Epithelial cell of umbilical artery (primary cell): ENCODE data around the gene B3GAT2. TPM values are rescaled to one million over a fixed set of nuclear protein-coding genes. Genes with fewer than 3 reads are reported as not detected.

Source experiments
- total RNA-seq: library from RNA; depleted of rRNA; stranded (reverse); fragments of >200 nt; gene quantifications from 2 replicates; pipeline ENCODE4 v1.2.3, GENCODE V29; 2014

Gene B3GAT2, protein sequence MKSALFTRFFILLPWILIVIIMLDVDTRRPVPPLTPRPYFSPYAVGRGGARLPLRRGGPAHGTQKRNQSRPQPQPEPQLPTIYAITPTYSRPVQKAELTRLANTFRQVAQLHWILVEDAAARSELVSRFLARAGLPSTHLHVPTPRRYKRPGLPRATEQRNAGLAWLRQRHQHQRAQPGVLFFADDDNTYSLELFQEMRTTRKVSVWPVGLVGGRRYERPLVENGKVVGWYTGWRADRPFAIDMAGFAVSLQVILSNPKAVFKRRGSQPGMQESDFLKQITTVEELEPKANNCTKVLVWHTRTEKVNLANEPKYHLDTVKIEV
- not detected in 2 replicates for total RNA-seq

DNA sequence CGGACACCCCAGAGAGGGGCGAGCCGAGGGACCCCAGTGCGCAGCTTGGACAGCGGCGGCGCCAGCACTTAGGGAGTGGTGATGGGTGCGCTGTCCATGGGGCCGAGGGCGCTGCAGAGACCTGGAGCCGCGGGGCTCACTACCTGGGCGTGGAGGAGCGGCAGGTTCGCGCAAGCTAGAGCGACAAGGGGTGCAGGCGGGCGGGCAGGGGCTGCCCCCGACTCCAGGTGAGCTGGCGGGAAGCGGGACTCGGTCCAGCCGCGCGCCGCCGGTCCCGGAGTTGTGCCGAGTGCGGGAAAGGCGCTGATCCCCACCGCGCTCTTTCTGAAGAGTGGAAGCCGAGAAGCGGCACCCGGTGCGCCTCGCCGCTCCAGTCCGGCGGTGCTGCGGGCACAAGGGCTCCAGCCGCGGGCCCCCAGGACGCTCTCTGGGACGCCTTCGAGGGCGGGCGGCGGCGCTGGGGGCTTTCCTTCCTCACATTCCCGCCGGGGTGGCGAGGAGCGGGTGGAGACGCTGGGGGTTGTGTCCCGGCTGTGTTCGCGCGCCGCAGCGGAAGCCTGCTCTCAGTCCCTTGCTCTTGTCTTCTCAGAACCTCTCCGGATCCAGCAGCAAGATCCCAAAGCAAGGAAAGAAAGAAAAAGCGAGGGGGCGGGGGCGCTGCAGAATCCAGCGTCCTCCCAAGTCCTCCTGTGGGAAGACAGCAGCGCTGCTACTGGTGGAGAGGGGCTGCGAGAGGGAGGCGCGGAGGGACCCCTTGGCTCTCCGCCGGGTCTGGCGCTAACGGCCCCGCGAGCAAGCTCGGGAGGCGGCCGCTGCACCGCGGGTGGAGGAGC, at the start of gene B3GAT2:
Gene B3GAT2 (minus strand): TSS at position 610 of the 833 bp plus-strand sequence. CDS start 631 bp downstream, outside the sequence.

